Stimulated activated CD4-positive, alpha-beta T cell treated with anti-CD3 and anti-CD28 coated beads, Interleukin-15, amount 100 ng/mL, for 24 hours (primary cell): Measurements from ENCODE around the gene FCHO2.
A peak's percentile ranks its signal among the peaks of the same experiment; 100 is the strongest.

Experiments used
- DNase-seq: peaks from one replicate; pipeline ENCODE4 v3.0.0-alpha.2; 2020

FCHO2 gene

DNA sequence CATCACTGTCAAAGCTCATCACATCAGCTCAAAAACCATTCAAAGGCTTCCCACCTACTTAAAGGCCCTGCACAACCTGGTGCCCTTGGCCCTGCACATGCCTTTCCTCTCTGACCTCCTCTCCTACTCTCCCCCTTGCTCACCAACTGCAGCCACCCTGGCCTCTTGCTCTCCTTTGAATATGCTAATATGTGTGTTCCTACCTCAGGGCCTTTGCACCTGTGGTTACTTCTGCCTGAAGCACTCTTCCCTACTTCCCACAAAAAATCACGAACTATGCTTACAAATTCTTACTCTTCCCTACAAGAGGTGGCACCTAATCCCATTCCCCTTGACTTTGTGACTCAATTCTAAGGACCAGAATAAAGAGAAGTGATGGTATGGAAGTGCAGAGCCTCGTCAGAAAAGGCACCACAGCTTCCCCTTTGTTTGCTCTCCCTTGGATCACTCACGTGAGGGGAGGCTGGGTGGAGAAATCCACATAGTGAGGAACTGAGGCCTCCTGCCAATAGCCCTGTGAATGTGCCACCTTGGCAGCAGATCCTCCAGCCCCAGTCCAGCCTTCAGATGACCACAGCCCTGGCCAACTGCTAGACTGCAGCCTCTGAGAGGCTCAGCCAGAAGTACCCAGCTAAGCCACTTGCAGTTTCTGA is 161.4 kb downstream of the FCHO2 start:
- DNase-seq = no peak

DNA sequence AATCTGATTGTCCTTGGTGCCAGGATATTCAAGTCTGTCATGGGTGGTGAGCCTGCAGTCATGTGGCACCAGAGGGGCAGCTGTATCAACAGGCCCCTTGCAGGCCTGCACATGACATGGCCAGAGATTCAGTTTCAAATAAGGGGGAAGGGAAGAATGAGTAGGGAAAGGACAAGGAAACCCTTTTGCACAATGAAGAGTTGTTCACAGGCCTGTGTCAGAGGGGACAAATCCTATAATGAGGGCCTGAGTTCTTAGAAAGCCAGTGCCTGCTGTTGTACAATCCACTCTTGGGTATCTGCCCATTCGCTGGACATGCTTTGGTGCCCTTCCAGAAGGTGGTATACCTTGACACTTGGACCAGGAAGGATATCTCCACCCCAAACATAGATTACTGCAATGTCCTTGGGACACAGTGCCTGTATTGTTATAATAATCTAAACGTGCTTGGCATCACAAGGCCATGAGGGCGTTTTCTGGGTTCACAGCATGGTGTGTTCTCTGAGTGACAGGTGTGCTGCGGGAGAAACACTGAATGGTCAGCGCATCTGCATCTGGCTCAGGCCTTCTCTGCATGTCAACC is 162.6 kb downstream of the FCHO2 start:
- DNase-seq = no peak

DNA sequence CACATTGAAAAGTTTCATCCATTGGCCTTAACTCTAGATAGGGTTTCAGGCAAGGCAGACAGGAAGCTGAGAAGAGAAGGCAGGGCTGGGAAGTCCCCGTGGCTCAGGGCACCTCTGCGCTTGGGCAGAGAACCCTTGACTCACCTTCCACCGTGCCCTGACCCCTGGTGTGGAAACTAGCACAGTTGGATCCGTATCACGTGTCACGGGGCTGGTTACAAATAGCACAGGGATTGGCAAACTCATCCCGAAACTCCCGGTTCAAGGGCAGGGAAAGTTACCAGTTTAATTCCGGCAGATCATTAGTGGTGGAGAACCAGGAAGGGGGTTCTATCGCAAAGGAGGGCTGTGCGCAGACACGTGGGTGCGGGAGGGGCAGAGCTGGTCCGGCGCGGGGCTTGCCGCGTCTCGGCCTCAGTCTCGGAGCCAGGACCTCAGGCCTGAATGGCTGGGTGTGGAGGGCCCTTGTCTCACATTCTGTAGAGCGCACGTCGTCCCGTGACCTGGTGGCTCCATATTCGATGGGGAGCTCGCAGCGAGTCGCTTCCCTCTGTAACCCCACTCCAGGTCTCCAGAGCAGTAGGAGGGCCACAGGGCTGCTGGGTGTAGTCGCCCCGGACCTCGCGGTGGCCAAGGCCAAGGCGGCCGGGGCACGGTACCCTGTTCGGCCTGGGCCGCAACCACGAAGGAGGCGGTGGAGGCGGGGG is 163.8 kb downstream of the FCHO2 start:
- peak; percentile 35 for DNase-seq

DNA sequence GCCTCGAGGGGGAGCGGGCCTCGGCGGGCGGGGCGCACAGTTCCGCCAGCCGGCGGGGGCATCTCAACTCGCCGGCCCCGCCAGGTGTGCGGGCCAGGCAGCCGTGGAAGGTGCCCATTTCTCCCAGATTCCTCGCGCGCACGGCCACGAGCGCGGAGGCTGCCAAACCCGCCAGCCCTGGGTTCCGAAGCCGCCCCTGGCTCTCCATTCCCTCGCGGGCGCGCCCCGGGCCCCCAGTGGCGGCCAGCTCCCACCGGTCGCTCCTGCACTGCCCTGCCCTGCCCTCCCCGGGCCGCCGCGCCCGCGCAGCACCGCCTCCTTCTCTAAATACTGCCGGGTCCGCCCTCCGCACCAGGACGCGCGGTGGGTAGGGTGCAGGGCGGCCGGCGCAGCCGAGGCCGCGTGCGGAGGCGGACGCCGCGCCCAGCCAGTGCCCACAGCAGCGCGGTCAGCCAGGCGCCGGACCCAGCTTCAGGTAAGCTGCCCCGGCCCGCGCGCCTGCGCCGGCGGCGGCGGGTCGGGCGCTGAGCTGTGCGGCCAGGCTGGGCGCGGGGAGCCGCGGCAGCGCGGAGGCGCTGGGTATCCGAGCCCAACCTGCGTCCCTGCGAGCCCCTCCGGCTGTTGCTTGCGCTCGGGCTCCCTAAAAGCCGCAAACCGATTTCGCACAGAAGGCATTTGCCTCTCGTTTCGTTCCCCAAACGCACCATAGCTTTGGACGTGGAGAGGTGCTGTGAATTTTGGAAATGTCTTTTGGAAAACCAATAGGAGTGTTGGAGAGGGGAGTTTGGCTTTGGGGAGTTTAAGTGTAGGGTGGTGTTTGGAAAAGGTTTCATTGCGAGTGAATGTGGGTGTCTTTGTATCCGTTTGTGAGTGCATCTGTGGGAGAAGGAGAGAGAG is 164.6 kb downstream of the FCHO2 start, which contains the start of gene TMEM171:
Gene TMEM171 (plus strand): TSS at position 354 of the 897 bp plus-strand sequence. CDS start 2,799 bp downstream, outside the sequence.
- peak; percentile 21 for DNase-seq

DNA sequence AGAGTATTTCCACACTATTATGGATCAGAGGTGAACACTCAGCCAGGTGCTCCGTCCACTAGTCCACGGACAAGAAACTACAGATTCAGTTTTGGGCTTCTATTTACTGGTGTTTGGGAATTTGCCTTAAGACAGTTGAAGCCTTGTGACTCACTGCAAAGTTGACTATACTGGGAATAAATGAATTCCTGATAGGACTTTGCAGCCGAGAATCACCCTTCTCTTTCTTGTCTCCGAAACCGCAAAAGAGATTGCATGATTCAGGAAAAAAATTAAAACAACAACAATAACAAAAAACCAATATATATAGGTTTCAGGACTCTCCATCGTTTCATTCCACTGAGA is 165.2 kb downstream of the FCHO2 start:
- no peak for DNase-seq

DNA sequence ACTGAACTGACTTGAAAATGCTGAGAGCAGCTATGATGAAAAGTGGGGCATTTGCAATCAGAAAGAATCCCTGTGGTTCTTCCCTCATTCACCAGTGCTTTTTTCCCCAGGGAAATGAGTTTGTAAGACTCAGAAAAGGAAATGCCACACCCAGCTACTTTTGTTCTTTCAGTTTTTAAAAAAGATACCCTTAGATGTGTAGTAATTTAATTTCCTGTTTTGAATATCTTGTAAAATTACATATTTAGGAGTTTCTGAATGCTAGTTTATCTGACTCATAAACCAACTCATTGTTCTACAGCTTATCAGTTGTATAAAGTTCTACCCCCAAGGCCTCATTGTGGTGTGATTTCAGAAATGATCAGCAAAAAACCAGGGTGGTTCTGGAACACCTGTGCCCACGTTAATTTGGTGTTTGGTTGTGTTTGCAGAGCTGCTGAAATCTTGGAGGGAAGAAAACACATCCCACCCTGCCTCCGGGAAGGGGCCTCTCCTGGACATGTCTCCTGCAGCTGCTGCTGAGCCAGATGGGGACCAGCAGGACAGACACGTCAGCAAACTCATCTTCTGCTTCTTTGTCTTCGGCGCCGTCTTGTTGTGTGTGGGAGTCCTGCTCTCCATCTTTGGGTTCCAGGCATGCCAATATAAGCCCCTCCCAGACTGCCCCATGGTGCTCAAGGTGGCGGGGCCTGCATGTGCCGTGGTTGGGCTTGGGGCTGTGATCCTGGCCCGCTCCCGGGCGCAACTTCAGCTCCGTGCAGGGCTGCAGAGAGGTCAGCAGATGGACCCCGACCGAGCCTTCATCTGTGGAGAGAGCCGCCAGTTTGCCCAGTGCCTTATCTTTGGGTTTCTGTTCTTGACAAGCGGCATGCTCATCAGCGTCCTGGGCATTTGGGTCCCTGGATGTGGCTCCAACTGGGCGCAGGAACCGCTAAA is 167.3 kb downstream of the FCHO2 start:
- DNase-seq = no peak

DNA sequence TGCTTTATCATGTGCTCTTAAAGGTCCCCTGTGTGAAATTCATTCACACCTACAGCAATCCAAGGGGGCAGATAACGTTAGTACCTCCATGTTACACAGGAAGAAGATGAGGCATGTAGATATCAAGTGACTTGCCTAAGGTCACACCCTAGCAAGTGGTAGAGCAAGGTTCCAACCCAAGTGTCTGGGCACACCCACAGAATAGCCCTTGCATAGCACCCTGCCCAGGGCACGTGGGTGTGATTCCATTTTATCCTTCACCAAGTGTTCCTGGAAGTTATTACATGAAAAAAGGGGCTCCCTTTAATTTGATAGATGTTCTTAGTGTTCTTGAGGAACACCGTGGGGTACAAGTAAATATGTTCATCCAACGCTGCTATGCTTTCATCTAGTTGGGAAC is 169.4 kb downstream of the FCHO2 start:
- no peak for DNase-seq

DNA sequence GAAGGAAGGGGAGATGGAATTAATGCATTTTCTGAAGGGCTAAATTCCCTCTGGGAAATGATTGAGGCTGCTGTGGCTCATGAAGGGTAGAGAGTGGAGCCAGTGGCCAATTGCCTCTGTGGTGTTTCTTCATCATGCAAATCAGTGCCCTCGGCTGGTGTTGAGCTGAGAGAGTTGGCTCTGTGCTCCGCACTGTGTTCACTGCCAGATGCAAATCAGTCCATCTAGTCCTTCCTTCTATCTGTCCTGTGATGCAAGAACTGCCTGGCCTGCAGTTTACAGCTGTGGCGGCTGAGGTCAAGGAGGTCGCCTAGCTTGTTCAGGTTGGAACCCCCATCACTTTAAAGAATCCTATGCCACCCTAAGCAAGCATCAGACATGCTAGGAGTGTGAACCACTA is 170.5 kb downstream of the FCHO2 start:
- DNase-seq = no peak

DNA sequence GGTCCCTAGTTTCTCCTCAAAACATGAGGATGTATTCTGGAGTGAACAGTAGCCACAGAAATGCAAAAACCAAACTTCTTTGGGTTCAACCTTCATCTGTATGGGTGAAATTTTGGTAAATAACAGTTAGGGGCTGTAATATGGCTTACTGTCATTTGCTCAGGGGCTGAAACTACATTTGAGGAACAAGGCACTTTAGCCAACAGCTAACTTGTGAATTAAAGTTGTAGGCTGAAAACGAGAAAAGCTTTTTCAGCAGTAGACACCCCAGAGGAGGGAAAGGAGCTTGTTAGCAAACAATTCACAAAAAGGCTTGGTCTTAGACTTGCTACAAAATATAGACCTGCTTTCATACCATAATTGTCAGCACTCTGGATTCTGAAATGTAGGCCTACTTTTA is 171.1 kb downstream of the FCHO2 start:
- no peak for DNase-seq

DNA sequence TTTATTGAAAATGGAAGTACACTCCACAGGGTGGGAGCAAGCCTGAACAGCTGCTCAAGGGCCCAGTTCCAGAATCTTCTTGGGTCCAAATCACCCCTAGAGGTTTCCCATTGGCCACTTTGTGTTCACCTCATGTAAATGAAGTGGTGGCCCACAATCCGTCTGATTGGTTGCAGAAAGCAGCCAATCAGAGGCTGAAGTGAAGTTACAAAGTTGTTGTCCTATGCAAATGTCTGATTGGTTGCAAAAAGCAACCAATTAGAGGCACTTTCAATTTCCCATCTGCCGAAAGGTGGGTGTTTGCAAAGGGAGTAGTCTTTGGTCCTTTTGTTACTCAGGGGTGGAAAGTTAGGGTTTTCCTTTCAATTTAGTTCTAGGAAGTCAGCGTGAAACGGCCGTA is 173.3 kb downstream of the FCHO2 start:
- no peak for DNase-seq

DNA sequence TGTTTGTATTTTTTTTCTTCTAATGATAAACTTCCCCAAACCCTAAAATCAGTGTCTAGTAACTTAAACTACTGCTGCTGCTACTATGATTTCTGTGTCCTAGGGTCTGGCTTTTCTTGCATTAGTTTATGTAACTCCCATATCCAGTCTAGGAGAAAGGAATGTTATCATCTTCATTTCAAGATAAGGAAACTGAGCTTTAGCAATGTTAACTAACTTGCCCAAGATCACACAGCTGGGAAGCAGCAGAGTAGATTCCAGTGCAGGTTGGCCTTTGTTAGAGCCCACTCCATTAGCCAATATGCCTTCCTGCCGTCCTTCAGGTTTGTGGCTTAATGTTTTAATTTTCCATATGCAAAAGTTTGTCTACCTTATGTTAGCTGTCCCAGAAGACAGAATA is 175.0 kb downstream of the FCHO2 start:
- no peak for DNase-seq

DNA sequence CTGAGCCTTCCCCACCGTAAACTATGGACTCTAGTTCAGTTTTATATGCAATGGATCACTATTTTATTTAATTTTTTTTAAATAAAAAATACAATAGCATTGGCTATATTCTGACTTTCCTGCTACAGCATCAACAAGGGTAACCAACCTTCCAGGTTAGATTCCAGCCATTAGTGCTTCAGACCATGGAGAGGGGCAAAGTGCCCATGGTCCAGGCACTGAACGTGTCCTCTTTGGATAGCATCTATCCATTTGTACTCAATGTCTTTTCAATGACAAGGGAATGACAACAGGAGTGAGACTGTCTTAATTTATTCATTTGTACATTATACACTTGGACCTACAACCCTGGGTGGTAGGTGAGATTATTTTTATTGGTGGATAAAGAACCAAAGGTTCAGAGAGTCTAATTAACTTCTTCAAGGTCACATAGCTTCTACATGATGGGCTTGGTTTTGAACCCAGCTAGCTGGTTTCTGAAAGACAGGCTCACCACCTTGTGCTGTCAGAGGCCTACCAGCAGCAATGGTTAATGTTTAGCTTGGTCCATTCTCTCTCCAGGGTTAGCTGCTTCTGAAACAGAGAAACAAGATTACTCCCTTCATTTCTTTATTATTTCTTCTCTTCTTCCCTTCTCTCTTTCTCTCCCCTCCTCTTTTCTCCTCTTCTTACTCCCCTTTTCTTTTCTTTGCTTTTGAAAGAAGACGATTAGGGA is 176.0 kb downstream of the FCHO2 start:
- DNase-seq = no peak

DNA sequence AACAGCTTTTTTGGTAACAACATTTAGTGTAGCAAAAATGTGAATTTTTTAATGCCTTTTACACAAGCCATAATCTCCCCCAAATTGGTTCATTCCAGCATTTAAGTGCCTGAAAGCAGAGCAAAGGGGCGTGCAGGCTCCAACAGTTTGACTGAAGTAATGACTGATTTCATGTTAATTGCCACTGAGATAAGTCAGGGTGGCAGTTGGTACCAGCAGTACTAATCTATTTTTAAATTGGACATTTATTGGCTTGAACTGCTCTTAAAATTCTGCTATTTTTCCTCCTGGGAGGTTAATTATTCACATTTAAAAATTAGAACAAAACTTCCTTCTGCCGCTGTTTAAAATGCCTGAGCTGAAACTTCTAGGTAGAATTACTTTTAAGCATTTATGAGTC is 176.9 kb downstream of the FCHO2 start:
- DNase-seq = no peak

DNA sequence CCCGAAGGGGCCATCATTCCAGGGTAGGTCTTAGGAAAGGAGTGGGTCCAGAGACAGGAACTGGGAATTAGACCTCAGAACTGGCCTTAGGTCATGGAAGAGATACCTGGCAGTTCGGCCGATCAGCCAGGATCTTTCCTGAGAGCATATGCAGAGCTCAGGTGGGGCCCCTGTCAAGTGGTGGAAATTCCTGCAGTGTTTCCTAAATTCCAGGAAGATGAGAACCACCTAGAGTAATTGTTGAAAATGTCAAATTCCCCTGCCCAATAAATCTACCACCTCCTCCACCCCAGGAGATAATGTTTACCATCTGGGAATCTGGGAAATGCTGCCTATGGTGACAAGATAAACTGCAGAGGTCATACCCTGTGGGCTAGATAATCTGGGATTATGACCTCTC is 179.2 kb downstream of the FCHO2 start:
- DNase-seq = no peak

DNA sequence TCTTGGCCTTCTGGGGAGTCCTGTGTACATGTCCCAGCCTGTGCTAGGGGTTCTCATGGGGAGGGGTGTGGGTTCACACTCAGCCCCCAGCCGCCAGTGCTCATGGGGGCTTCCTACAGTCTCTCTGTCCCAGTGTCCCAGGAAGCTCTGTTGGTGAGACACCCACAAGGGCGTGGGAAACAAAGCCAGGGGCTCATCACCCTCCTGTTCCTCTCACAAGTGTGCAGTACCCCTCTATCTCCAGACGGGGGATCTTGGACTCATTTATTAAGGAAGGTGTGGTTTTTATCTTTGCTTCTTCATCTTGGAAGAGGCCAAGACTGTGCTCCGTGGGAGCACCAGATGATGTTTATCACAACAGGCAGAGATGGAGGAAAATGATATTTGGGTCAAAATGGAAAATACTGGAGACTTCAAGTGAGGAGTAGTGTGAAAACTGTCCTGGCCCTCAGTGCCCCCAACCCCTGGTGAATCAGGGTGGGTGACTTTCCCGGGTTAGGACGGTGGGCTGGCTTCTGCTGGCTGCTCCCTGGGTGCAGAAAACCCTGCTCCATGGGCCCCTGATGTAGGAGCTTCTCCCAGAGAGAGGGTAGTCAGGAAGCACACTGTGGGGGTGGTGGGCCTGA is 179.7 kb downstream of the FCHO2 start:
- peak; percentile 27 for DNase-seq

DNA sequence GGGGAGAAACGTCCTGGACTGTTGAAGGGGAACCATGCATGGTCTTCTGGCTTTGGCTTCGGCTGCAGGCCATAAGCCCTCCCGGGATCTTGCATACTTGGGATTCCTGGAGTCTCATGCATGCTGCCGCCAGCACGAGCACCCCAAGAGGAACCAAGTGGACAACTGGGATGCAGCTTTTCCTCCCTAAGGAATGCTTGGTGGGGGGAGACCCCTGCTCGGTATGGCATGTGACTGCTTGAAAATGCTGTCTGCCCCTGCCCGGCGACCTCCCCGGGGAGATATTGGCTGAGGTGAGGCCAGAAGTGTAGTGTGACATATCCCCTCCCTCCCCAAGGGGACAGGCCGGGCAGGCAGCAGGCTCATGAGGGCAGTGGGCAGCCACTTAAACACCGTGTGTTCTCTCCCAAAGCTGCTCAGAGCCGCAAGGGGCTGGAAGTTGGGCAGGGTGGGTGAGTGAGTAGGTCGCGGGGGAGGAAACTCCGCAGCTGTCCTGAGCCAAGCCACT is 180.3 kb downstream of the FCHO2 start:
- DNase-seq = no peak

DNA sequence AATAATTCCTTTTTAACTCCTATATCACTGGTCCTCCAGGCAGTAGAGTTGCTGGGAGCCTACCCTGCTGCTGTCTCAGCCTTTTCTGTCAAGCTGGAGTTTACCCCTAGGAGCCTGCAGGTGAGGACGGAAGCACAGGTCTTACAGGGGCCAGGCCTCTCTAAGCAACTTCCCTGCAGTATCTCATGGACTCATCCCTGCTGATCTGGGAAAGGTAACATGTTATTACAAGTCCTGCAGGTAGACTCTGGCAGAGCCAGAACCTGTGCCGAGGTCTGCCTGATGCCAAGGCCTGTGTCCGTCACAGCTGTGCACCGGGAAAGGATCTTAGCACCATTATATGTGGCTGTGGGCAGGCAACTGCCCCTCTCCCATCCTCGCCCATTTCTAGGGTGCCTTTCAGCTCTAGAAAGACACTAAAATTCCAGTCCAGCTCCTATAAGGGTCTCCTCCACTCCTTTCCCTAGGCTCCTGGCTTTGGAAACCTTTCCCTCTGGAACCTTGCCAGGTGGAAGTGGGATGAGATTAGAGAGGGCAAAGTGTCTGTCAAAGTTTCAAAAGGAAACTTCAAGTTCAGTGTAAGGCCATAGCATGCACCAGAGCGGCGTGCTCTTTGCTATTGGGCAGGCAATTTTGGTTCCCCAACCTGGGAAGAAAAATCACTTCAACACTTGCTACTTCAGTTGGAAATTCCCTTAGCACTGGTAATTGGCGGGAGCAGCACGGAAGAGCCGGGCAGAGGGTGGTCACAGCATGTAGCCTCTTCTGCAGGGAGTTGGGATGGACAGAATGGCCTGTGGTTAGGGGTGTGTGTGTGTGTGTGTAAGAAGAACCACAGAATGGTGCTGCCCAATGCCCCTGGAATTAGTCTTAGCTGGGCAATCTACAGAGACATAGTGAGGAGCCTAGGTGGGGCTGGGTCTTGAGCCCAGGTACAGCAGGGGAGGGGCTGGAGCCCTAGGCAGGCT is 182.0 kb downstream of the FCHO2 start:
- no peak for DNase-seq

DNA sequence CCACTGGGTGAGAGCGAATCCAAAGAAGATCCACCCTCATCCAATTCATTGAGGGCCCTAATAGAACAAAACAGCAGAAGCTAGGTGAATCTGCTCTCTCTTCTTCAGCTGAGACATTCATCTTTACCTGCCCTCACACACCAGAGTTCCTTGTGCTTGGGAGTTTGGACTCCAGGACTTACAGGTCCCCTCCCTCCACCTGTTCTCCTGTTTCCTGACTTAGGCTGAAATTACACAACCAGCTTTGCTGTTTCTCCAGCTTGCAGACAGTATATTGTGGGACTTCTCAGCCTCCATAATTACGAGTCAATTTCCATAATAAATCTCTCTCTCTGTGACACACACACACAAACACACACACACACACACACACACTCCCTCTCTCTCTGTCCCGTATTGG is 183.6 kb downstream of the FCHO2 start:
- no peak for DNase-seq
